ENCODE results near the gene CUEDC1. TPM values are rescaled to one million over a fixed set of nuclear protein-coding genes. Genes with fewer than 3 reads are reported as not detected.

CUEDC1 gene
- total and polyA plus RNA-seq, 2 of the 13 experiments (the other 11 are each of a cell fraction or from before 2014, with no cell fraction given), result 7.4 to 12.9 TPM

- TF ChIP-seq ZSCAN20 (CRISPR knock-in tag; IDR thresholded peaks at IDR 0.05; ENCODE audit: borderline replicate concordance), result no peak
- no peak for TF ChIP-seq ZFP36L1 (CRISPR knock-in tag; IDR thresholded peaks at IDR 0.05)
- peak; percentile 98 for TF ChIP-seq ZNF136 (CRISPR knock-in tag; IDR thresholded peaks at IDR 0.05; ENCODE audit: low read depth)
- TF ChIP-seq AGO1 (IDR thresholded peaks at IDR 0.05; ENCODE audit: low read depth, low read length, poor library complexity, severe bottlenecking), result no peak
- TF ChIP-seq, protein P1, sequence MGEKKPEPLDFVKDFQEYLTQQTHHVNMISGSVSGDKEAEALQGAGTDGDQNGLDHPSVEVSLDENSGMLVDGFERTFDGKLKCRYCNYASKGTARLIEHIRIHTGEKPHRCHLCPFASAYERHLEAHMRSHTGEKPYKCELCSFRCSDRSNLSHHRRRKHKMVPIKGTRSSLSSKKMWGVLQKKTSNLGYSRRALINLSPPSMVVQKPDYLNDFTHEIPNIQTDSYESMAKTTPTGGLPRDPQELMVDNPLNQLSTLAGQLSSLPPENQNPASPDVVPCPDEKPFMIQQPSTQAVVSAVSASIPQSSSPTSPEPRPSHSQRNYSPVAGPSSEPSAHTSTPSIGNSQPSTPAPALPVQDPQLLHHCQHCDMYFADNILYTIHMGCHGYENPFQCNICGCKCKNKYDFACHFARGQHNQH (CRISPR knock-in tag; IDR thresholded peaks at IDR 0.05), result peak; percentile 92
- no peak for TF ChIP-seq ZSCAN30 (CRISPR knock-in tag; IDR thresholded peaks at IDR 0.05)
- 0 out of 2 replicates have a peak, but pooled peaks have one; percentile 51 for TF ChIP-seq ZNF879 (CRISPR knock-in tag; IDR thresholded peaks at IDR 0.05)
- no peak for TF ChIP-seq ZNF713 (CRISPR knock-in tag; IDR thresholded peaks at IDR 0.05)
- no peak for TF ChIP-seq ZNF33A (CRISPR knock-in tag; IDR thresholded peaks at IDR 0.05; ENCODE audit: borderline replicate concordance)
- no peak for TF ChIP-seq ZNF142 (CRISPR knock-in tag; IDR thresholded peaks at IDR 0.05)
- TF ChIP-seq, protein P2, sequence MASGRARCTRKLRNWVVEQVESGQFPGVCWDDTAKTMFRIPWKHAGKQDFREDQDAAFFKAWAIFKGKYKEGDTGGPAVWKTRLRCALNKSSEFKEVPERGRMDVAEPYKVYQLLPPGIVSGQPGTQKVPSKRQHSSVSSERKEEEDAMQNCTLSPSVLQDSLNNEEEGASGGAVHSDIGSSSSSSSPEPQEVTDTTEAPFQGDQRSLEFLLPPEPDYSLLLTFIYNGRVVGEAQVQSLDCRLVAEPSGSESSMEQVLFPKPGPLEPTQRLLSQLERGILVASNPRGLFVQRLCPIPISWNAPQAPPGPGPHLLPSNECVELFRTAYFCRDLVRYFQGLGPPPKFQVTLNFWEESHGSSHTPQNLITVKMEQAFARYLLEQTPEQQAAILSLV (CRISPR knock-in tag; IDR thresholded peaks at IDR 0.05; ENCODE audit: borderline replicate concordance), result peak; percentile 66; the same call in 1 of the 2 replicates
- no peak for TF ChIP-seq ZNF354B (CRISPR knock-in tag; IDR thresholded peaks at IDR 0.05)
- peak; percentile 83 for TF ChIP-seq FOXA3 (CRISPR knock-in tag; IDR thresholded peaks at IDR 0.05)
- no peak for TF ChIP-seq BATF2 (CRISPR knock-in tag; IDR thresholded peaks at IDR 0.05)
- TF ChIP-seq CBFB (CRISPR knock-in tag; IDR thresholded peaks at IDR 0.05), result no peak; the same call in 1 of the 2 replicates
- TF ChIP-seq TCF12 (IDR thresholded peaks at IDR 0.05), result no peak
- TF ChIP-seq TCF12 (CRISPR knock-in tag; IDR thresholded peaks at IDR 0.05), result no peak
- TF ChIP-seq NFKB2 (CRISPR knock-in tag; IDR thresholded peaks at IDR 0.05; ENCODE audit: borderline replicate concordance), result no peak; the same call in 1 of the 2 replicates
- no peak for TF ChIP-seq ZNF484 (CRISPR knock-in tag; IDR thresholded peaks at IDR 0.05; ENCODE audit: borderline replicate concordance, low read depth)
- TF ChIP-seq HOXA9 (CRISPR knock-in tag; IDR thresholded peaks at IDR 0.05; ENCODE audit: borderline replicate concordance), result no peak
Measured at GRCh38 chr17:57902800-57903759, 52.1 kb downstream of the CUEDC1 start (continued).

All from HepG2 (cell line).